Fibroblast of villous mesenchyme (primary cell): ENCODE measurements around the gene SUFU. TPM values are rescaled to one million over a fixed set of nuclear protein-coding genes. Genes with fewer than 3 reads are reported as not detected.
A peak's percentile ranks its signal among the peaks of the same experiment; 100 is the strongest.

ENCODE experiments used
- DNase-seq: peaks from one replicate; pipeline ENCODE4 v3.0.0-alpha.2; 2010; ENCODE audit warnings: low read depth
- H3K4me3 ChIP-seq: 2 replicates; pipeline ENCODE4 v1.5.1; 2011; ENCODE audit warnings: low read depth, mild to moderate bottlenecking, low read length
- total RNA-seq: library from RNA; depleted of rRNA; stranded (reverse); fragments of >200 nt; gene quantifications from 2 replicates; pipeline ENCODE4 v1.2.3, GENCODE V29; 2012
- TF ChIP-seq, protein P1 (sequence below): IDR thresholded peaks from 2 replicates; pipeline ENCODE4 v1.5.1; 2012; ENCODE audit warnings: low read depth, mild to moderate bottlenecking, low read length; ENCODE audit not compliant: insufficient read depth

The SUFU gene
- total RNA-seq, 1 donor = 3.9 TPM

DNA sequence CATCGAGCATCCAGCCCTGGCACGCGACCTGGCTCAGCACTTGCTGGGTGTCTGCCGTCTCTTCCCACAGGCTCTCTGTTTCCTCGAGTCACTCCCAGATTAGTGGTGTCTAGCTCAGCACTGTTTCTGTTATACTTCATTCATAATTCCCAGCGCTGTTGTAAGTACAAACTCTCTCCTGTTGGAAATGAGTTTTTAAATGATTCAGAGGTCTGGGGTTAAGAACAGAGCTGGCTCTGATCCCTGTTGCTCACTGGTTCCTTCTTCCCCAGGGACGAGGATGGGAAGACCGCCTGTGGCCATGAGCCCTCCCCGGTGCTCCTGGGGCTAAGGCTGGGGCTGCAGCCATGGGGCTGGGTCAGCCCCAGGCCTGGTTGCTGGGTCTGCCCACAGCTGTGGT is 35.1 kb upstream of the SUFU start:
- DNase-seq = peak; percentile 61

DNA sequence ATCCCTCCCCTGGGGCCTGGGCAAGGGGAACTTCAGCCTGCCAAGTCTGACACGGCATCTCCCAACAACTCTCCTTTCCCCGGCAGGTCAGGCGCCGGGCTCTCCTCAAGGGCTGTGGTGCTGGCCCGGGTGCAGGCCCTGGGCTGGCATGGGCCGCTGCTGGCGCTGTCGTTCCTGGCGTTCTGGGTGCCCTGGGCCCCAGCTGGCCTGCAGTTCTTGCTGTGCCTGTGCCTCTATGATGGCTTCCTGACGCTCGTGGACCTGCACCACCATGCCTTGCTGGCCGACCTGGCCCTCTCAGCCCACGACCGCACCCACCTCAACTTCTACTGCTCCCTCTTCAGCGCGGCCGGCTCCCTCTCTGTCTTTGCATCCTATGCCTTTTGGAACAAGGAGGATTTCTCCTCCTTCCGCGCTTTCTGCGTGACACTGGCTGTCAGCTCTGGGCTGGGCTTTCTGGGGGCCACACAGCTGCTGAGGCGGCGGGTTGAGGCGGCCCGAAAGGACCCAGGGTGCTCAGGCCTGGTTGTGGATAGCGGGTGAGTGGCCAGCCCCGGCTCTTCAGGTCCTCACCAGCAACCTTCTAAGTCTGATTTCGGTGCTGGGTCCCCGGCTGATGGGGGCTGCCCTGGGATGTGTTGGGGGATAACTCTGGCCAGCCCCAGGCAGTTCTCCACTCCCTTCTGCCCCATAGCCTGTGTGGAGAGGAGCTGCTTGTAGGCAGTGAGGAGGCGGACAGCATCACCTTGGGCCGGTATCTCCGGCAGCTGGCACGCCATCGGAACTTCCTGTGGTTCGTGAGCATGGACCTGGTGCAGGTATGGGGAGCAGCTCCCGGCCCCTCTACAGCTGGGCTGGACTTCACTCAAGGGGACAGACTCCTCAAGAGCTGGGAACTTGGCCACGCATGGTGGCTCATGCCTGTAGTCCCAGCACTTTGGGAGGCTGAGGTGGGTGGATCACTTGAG is 32.9 kb upstream of the SUFU start:
- TF ChIP-seq, protein P1, sequence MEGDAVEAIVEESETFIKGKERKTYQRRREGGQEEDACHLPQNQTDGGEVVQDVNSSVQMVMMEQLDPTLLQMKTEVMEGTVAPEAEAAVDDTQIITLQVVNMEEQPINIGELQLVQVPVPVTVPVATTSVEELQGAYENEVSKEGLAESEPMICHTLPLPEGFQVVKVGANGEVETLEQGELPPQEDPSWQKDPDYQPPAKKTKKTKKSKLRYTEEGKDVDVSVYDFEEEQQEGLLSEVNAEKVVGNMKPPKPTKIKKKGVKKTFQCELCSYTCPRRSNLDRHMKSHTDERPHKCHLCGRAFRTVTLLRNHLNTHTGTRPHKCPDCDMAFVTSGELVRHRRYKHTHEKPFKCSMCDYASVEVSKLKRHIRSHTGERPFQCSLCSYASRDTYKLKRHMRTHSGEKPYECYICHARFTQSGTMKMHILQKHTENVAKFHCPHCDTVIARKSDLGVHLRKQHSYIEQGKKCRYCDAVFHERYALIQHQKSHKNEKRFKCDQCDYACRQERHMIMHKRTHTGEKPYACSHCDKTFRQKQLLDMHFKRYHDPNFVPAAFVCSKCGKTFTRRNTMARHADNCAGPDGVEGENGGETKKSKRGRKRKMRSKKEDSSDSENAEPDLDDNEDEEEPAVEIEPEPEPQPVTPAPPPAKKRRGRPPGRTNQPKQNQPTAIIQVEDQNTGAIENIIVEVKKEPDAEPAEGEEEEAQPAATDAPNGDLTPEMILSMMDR = no peak
- DNase-seq = no peak
- H3K4me3 ChIP-seq = no peak overlapping the region

More for the DNA sequence above, 35.1 kb upstream of the SUFU start:
- no peak overlapping the region for H3K4me3 ChIP-seq
- TF ChIP-seq, protein P1 = no peak

DNA sequence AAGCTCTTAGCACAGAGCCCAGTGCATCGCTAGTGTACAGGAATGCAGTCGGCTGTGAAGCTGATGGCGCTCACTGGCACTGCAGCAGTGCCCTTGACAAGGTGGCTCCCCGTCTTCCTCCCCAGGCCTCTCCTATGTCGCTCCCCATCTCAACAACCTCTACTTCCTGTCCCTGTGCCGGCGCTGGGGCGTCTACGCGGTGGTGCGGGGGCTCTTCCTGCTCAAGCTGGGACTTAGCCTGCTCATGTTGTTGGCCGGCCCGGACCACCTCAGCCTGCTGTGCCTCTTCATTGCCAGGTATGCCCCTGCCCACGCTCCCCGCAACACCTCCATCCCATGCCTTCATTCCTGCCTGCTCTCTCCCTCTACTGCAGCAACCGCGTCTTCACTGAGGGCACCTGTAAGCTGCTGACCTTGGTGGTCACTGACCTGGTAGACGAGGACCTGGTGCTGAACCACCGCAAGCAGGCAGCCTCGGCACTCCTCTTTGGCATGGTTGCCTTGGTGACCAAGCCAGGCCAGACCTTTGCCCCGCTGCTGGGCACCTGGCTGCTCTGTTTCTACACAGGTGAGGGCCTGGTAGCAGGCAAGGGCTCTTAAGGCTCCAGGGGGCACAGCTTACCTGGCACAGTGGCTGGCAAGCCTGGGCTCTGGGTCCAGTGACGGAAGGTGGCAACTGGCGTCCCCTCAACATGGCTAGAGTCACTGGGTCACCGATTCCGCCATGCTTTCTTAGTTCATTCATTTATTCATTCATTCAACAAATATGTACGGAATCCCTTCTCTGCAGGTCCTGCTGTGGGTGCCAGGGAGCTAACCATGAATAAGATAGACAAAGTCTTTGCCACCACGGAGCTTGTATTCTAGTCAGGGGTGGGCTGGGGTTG is 30.1 kb upstream of the SUFU start:
- TF ChIP-seq, protein P1 = no peak
- no peak overlapping the region for H3K4me3 ChIP-seq
- no peak for DNase-seq

DNA sequence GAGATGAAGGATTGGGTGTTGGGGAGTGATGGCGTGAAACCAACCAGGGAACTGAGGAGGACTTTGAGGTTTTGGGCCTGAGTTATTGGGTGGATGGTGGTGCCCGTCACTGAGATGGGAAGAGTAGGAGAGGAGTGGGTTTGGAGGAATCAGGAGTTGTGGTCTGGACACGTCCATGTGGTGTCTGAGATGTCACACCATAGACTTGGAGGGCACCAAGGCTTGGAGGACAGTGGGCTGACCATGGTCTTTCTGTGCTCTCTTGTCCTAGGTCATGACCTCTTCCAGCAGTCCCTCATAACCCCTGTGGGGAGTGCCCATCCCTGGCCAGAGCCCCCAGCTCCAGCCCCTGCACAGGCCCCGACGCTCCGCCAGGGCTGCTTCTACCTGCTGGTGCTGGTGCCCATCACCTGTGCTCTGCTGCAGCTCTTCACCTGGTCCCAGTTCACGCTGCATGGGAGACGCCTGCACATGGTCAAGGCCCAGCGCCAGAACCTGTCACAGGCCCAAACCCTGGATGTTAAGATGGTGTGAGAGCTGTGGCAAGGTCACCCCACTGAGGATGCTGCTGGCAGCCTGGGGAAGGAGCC is 28.2 kb upstream of the SUFU start:
- TF ChIP-seq, protein P1 = no peak
- DNase-seq = no peak
- H3K4me3 ChIP-seq = no peak overlapping the region

DNA sequence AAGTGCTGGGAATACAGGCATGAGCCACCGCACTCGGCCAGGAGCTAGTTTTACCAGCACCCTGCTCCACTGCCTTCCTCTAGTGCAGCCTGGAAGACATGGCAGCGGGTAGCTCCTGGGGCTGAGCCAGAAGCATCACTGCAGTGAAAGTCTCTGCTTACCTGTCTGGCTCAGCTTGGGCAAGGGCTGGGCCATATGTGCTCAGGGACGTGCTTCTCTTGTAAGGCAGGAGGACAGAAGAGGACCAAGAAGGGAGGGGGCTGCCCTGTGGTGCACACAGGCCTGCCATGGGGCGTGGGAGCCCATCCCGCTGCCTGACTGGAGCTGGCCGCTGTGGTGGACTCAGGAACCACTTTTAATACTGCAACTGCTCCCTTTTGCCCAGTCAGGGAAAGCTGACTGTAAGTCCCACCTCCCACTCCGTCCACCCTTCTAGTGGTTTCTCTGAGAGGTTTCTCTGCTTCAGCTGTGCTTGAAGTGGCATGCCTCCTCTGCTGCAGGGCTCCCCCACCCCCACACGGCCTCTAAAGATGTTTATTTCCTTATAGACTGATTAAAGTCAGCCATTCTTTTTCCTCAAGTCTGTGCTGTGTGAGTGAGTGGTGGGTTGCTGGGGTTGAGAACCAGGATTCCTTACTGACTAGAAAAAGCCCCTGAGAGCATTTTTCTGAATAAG is 27.2 kb upstream of the SUFU start:
- DNase-seq = no peak
- TF ChIP-seq, protein P1 = no peak
- no peak overlapping the region for H3K4me3 ChIP-seq

DNA sequence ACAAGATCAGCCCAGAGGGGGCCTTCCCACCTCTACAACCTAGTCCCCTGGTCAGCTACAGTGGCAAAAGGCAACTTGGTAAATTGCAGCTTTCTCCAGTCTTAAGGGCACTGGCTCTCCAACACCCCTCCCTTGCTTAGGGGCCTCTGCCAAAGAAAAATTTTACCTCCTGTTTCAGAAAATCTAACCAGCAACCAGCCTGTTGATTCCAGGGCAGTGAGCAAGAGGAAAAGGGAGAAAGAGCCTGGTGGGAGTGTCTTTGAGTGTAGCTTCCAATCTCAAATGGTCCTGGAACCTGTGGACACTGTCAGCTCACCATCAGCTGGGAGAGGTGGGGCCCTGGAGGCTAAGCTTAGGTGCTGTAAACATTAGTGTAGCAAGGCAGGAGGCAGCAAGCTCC is 24.1 kb upstream of the SUFU start:
- DNase-seq = no peak
- TF ChIP-seq, protein P1 = no peak
- H3K4me3 ChIP-seq = no peak overlapping the region
